ENCODE measurements around the gene CHRDL2. TPM values are rescaled to one million over a fixed set of nuclear protein-coding genes. Genes with fewer than 3 reads are reported as not detected.

Gene CHRDL2
- total RNA-seq, 2 donors from 2014 or later, result not detected

GRCh38 chr11:74717221-74717969 lies 13.8 kb downstream of the CHRDL2 start:
- Mint-ChIP-seq H3K4me3 (no peak overlapping the region), H3K4me1 (ENCODE audit: low read depth in 2 of 2) (no peaks in the 10 kb centered on the region), H3K27me3 (peaks cover 0 to 2% of the 10 kb centered on the region in 2 donors), H3K36me3 (no peaks in the 10 kb centered on the region), H3K9me3 (no peaks in the 10 kb centered on the region), H3K27ac (no peak overlapping the region)
- ATAC-seq (no peak), DNase-seq (ENCODE audit: low spot score) (no peak)

GRCh38 chr11:74714904-74715303 lies 16.3 kb downstream of the CHRDL2 start:
- Mint-ChIP-seq H3K27me3 (peaks cover 0 to 2% of the 10 kb centered on the region in 2 donors), H3K4me3 (no peak overlapping the region), H3K36me3 (no peaks in the 10 kb centered on the region), H3K27ac (no peak overlapping the region), H3K9me3 (no peaks in the 10 kb centered on the region), H3K4me1 (ENCODE audit: low read depth in 2 of 2) (no peaks in the 10 kb centered on the region)
- DNase-seq (ENCODE audit: low spot score), result no peak
- ATAC-seq, result no peak

GRCh38 chr11:74713686-74714085 lies 17.5 kb downstream of the CHRDL2 start:
- DNase-seq (ENCODE audit: low spot score) (no peak), ATAC-seq (no peak)
- Mint-ChIP-seq H3K27ac (no peak overlapping the region), H3K36me3 (no peaks in the 10 kb centered on the region), H3K4me3 (no peak overlapping the region), H3K27me3 (peaks cover 0 to 2% of the 10 kb centered on the region in 2 donors), H3K9me3 (no peaks in the 10 kb centered on the region), H3K4me1 (ENCODE audit: low read depth in 2 of 2) (no peaks in the 10 kb centered on the region)

GRCh38 chr11:74710281-74710938 lies 20.8 kb downstream of the CHRDL2 start:
- Mint-ChIP-seq H3K36me3 (no peaks in the 10 kb centered on the region), H3K4me1 (ENCODE audit: low read depth in 2 of 2) (no peaks in the 10 kb centered on the region), H3K27me3 (no peaks in the 10 kb centered on the region), H3K4me3 (no peak overlapping the region), H3K9me3 (no peaks in the 10 kb centered on the region), H3K27ac (no peak overlapping the region)
- DNase-seq (ENCODE audit: low spot score) (no peak), ATAC-seq (no peak)

GRCh38 chr11:74709175-74709574 lies 22.1 kb downstream of the CHRDL2 start:
- ATAC-seq, result no peak
- Mint-ChIP-seq H3K4me3 (no peak overlapping the region), H3K27me3 (no peaks in the 10 kb centered on the region), H3K4me1 (ENCODE audit: low read depth in 2 of 2) (no peaks in the 10 kb centered on the region), H3K27ac (no peak overlapping the region), H3K9me3 (no peaks in the 10 kb centered on the region), H3K36me3 (no peaks in the 10 kb centered on the region)
- DNase-seq (ENCODE audit: low spot score), result no peak

- H3K27ac Mint-ChIP-seq, result no peak overlapping the region
- no peaks in the 10 kb centered on the region for H3K4me1 Mint-ChIP-seq (ENCODE audit: low read depth in 2 of 2)
- H3K9me3 Mint-ChIP-seq, result no peaks in the 10 kb centered on the region
- ATAC-seq, result no peak
- no peak for DNase-seq (ENCODE audit: low spot score)
- H3K36me3 Mint-ChIP-seq, result no peaks in the 10 kb centered on the region
- H3K27me3 Mint-ChIP-seq, result no peaks in the 10 kb centered on the region
- H3K4me3 Mint-ChIP-seq, result no peak overlapping the region
These were observed 23.4 kb downstream of the CHRDL2 start for GRCh38 chr11:74707602-74708510.

- Mint-ChIP-seq H3K4me3 (no peak overlapping the region), H3K4me1 (ENCODE audit: low read depth in 2 of 2) (peaks cover 0 to 2% of the 10 kb centered on the region in 2 donors)
- ATAC-seq, result no peak
These were observed 24.0 kb downstream of the CHRDL2 start for GRCh38 chr11:74707182-74707581.

GRCh38 chr11:74703211-74703610 lies 28.0 kb downstream of the CHRDL2 start:
- Mint-ChIP-seq H3K27me3 (peaks cover 0 to 2% of the 10 kb centered on the region in 2 donors), H3K4me3 (no peak overlapping the region), H3K9me3 (no peaks in the 10 kb centered on the region), H3K27ac (no peak overlapping the region), H3K4me1 (ENCODE audit: low read depth in 2 of 2) (peaks cover 0 to 2% of the 10 kb centered on the region in 2 donors), H3K36me3 (no peaks in the 10 kb centered on the region)
- no peak for ATAC-seq
- no peak for DNase-seq (ENCODE audit: low spot score)

More at GRCh38 chr11:74707182-74707581, 24.0 kb downstream of the CHRDL2 start:
- no peak overlapping the region for H3K27ac Mint-ChIP-seq
- H3K9me3 Mint-ChIP-seq, result no peaks in the 10 kb centered on the region
- DNase-seq (ENCODE audit: low spot score), result no peak
- H3K36me3 Mint-ChIP-seq, result no peaks in the 10 kb centered on the region
- H3K27me3 Mint-ChIP-seq, result peaks cover 0 to 2% of the 10 kb centered on the region in 2 donors

GRCh38 chr11:74702383-74703007 lies 28.7 kb downstream of the CHRDL2 start:
- Mint-ChIP-seq H3K36me3 (no peaks in the 10 kb centered on the region), H3K9me3 (no peaks in the 10 kb centered on the region), H3K27me3 (peaks cover 2 to 3% of the 10 kb centered on the region in 2 donors), H3K4me1 (ENCODE audit: low read depth in 2 of 2) (peaks cover 0 to 2% of the 10 kb centered on the region in 2 donors), H3K27ac (no peak overlapping the region), H3K4me3 (no peak overlapping the region)
- DNase-seq (ENCODE audit: low spot score) (no peak), ATAC-seq (peak; percentile 63 to 64)

GRCh38 chr11:74701351-74701750 lies 29.9 kb downstream of the CHRDL2 start:
- Mint-ChIP-seq H3K4me1 (ENCODE audit: low read depth in 2 of 2) (peaks cover 0 to 8% of the 10 kb centered on the region in 2 donors), H3K9me3 (no peaks in the 10 kb centered on the region), H3K4me3 (no peak overlapping the region), H3K36me3 (no peaks in the 10 kb centered on the region), H3K27me3 (peaks cover 8% of the 10 kb centered on the region in 2 donors), H3K27ac (no peak overlapping the region)
- no peak for DNase-seq (ENCODE audit: low spot score)
- ATAC-seq, result no peak

- no peak overlapping the region for H3K27ac Mint-ChIP-seq
- H3K4me3 Mint-ChIP-seq, result no peak overlapping the region
- peaks cover 8% of the 10 kb centered on the region in 2 donors for H3K27me3 Mint-ChIP-seq
- H3K9me3 Mint-ChIP-seq, result no peaks in the 10 kb centered on the region
- no peaks in the 10 kb centered on the region for H3K36me3 Mint-ChIP-seq
- peaks cover 0 to 8% of the 10 kb centered on the region in 2 donors for H3K4me1 Mint-ChIP-seq (ENCODE audit: low read depth in 2 of 2)
- DNase-seq (ENCODE audit: low spot score) (no peak), ATAC-seq (no peak)
These were observed 31.4 kb downstream of the CHRDL2 start for GRCh38 chr11:74699615-74700396.

- ATAC-seq, result no peak
- no peak overlapping the region for H3K27ac Mint-ChIP-seq
- DNase-seq (ENCODE audit: low spot score), result no peak
- H3K4me1 Mint-ChIP-seq (ENCODE audit: low read depth in 2 of 2), result peaks cover 0 to 16% of the 10 kb centered on the region in 2 donors
- H3K9me3 Mint-ChIP-seq, result no peaks in the 10 kb centered on the region
- peaks cover 8 to 15% of the 10 kb centered on the region in 2 donors for H3K27me3 Mint-ChIP-seq
- H3K4me3 Mint-ChIP-seq, result no peak overlapping the region
- H3K36me3 Mint-ChIP-seq, result no peaks in the 10 kb centered on the region
These were observed 33.5 kb downstream of the CHRDL2 start for GRCh38 chr11:74697722-74698121.

Data from natural killer cell treated with Interleukin-12 subunit alpha and Interleukin-12 subunit beta and Interleukin-15 and Interleukin-18, amount 100 ng/mL, for 72 hours (primary cell).